Pulmonary artery endothelial cell (primary cell): ENCODE measurements around the gene KCNK16. TPM values are rescaled to one million over a fixed set of nuclear protein-coding genes. Genes with fewer than 3 reads are reported as not detected.

ENCODE experiments used
- DNase-seq: peaks from one replicate; pipeline ENCODE4 v3.0.0-alpha.2; 2011; ENCODE audit warnings: low read depth, low spot score
- total RNA-seq: library from RNA; depleted of rRNA; stranded (reverse); fragments of >200 nt; gene quantifications from 2 replicates; pipeline ENCODE4 v1.2.3, GENCODE V29; 2014

The KCNK16 gene
- total RNA-seq, 1 donor from 2014 or later: not detected

DNA sequence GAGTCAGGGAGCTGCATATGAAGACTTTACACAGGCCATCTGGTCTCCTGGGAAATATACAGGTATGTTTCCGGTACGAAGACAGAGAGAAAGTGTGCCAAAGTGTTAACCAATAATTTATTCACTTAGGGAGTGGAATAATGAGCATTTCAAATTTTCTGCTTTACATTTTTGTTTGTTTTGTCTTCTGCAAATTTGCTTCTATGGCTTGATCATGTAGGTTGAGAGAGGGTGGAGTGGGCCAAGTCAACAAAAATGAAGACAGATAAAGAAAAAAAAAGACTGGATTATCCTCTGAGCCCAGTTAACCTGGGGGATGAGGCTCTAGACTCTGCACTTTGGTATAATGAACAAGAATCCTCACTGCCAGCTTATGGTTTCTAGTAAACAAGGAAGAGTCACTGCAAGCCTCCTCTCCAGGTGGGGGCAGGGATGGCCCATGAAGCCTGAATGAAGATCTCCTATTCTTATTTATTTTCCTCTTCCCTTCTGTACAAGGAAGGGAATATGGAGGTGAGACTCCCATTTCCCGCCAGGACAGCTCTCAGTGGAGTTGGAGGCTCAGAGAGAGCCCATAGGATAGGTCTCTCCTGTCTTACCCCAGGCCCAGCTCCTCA lies 46.0 kb downstream of the KCNK16 start:
- DNase-seq: no peak

DNA sequence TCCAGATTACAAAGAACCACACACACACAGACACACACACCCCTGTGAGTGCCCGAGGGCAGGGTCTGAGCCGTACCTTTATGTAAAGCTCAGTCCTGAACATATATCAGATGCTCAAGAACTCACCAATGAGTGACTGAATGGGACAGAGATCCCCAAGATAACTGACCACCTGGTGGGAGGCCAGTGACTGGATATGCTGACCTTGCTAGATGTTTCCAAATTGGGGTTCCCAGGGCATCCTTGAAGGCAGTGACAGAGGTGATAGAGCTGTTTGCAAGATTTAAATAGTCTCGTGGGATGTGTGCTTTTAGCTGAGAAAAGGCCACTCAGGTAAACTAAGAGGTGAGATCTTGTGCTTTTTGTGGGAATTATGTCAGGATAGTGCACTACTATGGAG lies 47.6 kb downstream of the KCNK16 start:
- no peak for DNase-seq

DNA sequence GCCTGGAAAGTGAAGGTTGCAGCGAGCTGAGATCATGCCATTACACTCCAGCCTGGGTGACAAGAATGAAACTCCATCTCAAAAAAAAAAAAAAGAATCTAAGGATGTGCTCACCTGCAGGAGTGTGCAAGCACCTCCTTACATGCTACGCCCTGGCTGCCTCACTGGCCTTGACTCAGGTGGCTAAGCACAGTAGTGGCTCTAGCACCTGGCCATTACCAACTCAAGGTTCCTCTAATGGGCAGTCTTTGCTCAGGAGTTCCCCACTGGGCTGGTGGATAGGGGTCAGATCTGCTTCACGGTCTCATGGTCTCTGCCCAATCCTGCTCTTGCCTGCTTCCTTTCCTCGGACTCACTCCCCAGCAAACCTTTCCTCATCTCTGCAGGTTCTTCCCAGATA lies 48.0 kb downstream of the KCNK16 start:
- no peak for DNase-seq

DNA sequence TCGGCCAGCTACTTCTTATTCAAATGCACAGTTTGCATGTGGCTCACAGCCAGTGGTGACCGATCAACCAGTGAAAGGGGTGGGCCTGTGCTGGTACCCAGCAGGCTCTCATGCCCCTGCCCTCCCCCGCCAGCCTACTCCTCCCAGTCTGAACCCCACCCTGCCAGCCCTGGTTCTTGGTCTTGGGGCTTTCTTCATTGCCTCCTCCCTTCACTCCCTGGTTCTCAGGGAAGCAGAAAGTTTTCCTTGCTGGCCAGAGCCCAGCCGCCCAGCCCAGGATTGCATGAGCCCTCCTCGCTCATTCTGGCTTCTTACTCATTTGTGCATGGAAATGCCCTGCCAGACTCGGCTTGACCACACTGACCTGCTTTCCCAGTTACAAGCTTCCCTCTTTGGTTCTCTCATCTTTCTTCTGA lies 49.1 kb downstream of the KCNK16 start:
- no peak for DNase-seq

DNA sequence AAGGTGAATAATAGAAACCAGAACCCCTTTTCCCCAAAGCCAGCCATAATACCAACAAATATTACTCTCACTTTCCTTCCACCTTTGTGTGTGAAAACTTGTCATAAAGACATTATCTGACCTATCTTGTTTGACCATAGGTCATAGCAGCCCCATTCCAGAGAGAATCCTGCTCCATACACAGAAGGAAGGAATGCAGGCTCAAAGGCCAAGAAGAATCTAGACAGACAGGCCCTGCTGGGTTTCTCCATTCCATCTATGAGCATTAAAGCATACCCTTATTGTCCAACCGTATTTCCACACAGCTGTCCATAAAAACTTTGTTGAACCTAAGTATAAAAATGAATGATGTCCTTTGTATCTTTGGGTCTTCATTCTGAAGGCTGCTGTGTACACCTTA lies 52.5 kb downstream of the KCNK16 start:
- DNase-seq: no peak

DNA sequence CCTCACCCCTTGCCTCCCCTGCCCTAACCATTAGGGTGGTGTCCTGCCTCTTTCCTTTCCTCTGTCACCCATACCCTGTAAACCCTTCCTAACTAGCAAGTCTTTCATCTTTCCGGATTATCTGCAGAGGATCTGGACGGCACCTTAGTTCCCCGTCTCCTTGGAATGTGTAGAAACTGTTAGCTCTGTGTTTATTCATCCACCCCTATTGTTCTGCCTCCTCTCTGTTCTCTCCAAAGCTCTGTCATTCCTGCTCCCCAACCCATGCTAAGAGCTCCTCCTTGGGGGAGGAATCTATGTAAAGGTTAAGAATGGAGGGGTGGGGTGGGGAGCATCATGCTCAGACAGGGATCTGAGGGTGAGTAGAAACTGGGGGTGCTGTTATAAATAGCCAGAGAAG lies 53.8 kb downstream of the KCNK16 start:
- no peak for DNase-seq

DNA sequence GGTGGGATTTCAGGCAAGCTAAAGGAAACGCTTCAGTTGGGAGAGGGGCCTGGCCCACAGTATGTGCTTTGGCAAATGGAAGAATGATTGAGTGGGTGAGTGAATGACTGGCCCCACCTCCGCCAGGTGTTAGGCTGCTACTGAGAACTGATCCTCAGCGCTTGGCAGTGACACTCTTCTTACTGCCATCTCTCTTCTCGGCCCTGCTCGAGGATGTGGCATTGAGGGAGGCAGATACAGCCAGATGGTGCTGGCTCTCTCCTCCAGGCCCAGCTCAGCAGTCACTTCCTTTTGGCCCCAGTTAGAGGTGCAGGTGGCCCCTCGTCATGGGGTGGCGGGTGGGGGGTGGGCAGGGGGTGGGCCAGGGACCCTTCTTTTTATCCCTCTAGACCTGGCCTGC lies 54.3 kb downstream of the KCNK16 start:
- DNase-seq: no peak

DNA sequence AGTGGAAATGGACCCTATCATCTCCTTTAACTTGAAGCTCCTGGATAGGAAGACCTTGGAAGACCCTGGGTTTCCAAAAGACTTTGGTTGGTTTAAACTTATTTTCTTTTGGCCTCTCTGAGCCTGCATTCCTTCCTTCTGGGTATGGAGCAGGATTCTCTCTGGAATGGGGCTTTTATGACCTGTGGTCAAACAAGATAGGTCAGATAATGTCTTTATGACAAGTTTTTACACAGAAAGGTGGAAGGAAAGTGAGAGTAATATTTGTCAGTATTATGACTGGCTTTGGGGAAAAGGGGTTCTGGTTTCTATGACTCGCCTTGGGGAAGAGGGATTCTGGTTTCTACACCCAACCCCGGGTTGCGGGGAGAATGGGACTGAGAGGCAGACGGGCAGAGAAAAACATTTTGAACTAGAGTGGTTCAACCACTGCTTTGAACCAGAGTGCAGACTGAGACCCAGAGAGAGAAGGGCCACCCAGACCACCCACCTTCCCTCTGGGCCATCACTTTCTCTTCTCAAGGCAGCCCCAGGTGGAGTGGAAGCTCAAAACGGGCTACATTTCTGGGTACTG lies 55.6 kb downstream of the KCNK16 start:
- DNase-seq: no peak

DNA sequence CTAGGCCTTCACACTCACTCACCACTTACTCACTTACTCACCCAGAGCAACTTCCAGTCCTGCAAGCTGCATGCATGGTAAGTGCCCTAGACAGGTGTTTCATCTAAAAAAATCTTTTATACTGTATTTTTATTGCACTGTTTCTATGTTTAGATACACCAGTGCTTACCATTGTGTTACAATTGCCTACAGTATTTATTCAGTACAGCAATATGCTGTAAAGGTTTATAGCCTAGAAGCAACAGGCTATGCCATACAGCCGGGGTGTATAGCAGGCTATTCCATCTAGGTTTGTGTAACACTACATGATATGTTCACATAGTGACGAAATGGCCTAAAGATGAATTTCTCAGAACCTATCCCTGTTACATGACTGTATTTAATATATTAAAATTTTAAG lies 56.1 kb downstream of the KCNK16 start:
- no peak for DNase-seq

Other genes starting within 250 kb of the KCNK16 start
- gene SAYSD1, start 207.5 kb downstream of the KCNK16 start, total RNA-seq: 9.4 and 10.4 TPM in 2 replicates
- not detected in 2 replicates for gene KCNK5, start 93.2 kb downstream of the KCNK16 start, total RNA-seq
- gene KCNK17, start 8.3 kb downstream of the KCNK16 start, total RNA-seq: not detected in 2 replicates